ENCODE data around the gene CAMK1G.

CAMK1G gene

GRCh38 chr1:209600541-209600940 lies 17.0 kb downstream of the CAMK1G start:
- no peak for DNase-seq (ENCODE audit: low read depth in 3 of 3)

GRCh38 chr1:209601809-209602657 lies 18.5 kb downstream of the CAMK1G start:
- DNase-seq (ENCODE audit: low read depth in 3 of 3) = no peak

- no peak for DNase-seq (ENCODE audit: low read depth in 3 of 3)
Measured at GRCh38 chr1:209603877-209604276, 20.4 kb downstream of the CAMK1G start.

- DNase-seq (ENCODE audit: low read depth in 3 of 3) = no peak
Measured at GRCh38 chr1:209607102-209607794, 23.7 kb downstream of the CAMK1G start.

- no peak for DNase-seq (ENCODE audit: low read depth in 3 of 3)
Measured at GRCh38 chr1:209607795-209608178, 24.3 kb downstream of the CAMK1G start.

GRCh38 chr1:209609041-209609790 lies 25.7 kb downstream of the CAMK1G start:
- DNase-seq (ENCODE audit: low read depth in 3 of 3) = no peak

GRCh38 chr1:209609791-209610630 lies 26.5 kb downstream of the CAMK1G start:
- DNase-seq (ENCODE audit: low read depth in 3 of 3) = no peak

- no peak for DNase-seq (ENCODE audit: low read depth in 3 of 3)
Measured at GRCh38 chr1:209610631-209610905, 27.1 kb downstream of the CAMK1G start.

GRCh38 chr1:209611771-209612570 lies 28.5 kb downstream of the CAMK1G start:
- DNase-seq (ENCODE audit: low read depth in 3 of 3) = no peak

GRCh38 chr1:209612646-209613399 lies 29.3 kb downstream of the CAMK1G start:
- DNase-seq (ENCODE audit: low read depth in 3 of 3) = no peak

GRCh38 chr1:209613400-209614150 lies 30.1 kb downstream of the CAMK1G start:
- no peak for DNase-seq (ENCODE audit: low read depth in 3 of 3)

GRCh38 chr1:209614151-209614420 lies 30.6 kb downstream of the CAMK1G start:
- no peak for DNase-seq (ENCODE audit: low read depth in 3 of 3)

GRCh38 chr1:209614906-209615305 lies 31.4 kb downstream of the CAMK1G start:
- no peak for DNase-seq (ENCODE audit: low read depth in 3 of 3)

- DNase-seq (ENCODE audit: low read depth in 3 of 3) = no peak
Measured at GRCh38 chr1:209616366-209617046, 33.0 kb downstream of the CAMK1G start.

GRCh38 chr1:209617047-209617673 lies 33.6 kb downstream of the CAMK1G start:
- DNase-seq (ENCODE audit: low read depth in 3 of 3) = no peak

- no peak for DNase-seq (ENCODE audit: low read depth in 3 of 3)
Measured at GRCh38 chr1:209617755-209618154, 34.2 kb downstream of the CAMK1G start.

GRCh38 chr1:209618291-209618690 lies 34.8 kb downstream of the CAMK1G start:
- DNase-seq (ENCODE audit: low read depth in 3 of 3) = no peak

GRCh38 chr1:209618756-209619420 lies 35.4 kb downstream of the CAMK1G start:
- DNase-seq (ENCODE audit: low read depth in 3 of 3) = no peak

Measured in stimulated activated CD4-positive, alpha-beta T cell treated with anti-CD3 and anti-CD28 coated beads, TNF-alpha, amount 100 ng/mL, for 4 hours (primary cell).